Spinal cord (tissue), 10 donors: ENCODE results near the gene RAB3B. TPM values are rescaled to one million over a fixed set of nuclear protein-coding genes. Genes with fewer than 3 reads are reported as not detected.

Experiments
- DNase-seq, 6 donors: peaks; one replicate each; pipeline versions ENCODE4 v3.0.0 to v3.0.0-alpha.2; 2013 to 2015; ENCODE audit warnings: low spot score in 6 of 6, low read depth in 4 of 6
- H3K27ac ChIP-seq: one replicate; pipeline ENCODE4 v1.5.1; 2013; ENCODE audit warnings: low read depth, low read length, control low read depth
- H3K27me3 ChIP-seq: one replicate; pipeline ENCODE4 v1.6.1; 2013; ENCODE audit warnings: low read length; ENCODE audit not compliant: control insufficient read depth, insufficient read depth
- H3K36me3 ChIP-seq: one replicate; pipeline ENCODE4 v1.6.1; 2013; ENCODE audit warnings: low read length; ENCODE audit not compliant: control insufficient read depth, insufficient read depth
- H3K4me1 ChIP-seq: one replicate; pipeline ENCODE4 v1.6.1; 2013; ENCODE audit warnings: low read length; ENCODE audit not compliant: control insufficient read depth, insufficient read depth
- H3K4me3 ChIP-seq: one replicate; pipeline ENCODE4 v1.5.1; 2013; ENCODE audit warnings: low read depth, low read length, control low read depth
- H3K9me3 ChIP-seq: one replicate; pipeline ENCODE4 v1.6.1; 2013; ENCODE audit warnings: low read length; ENCODE audit not compliant: control insufficient read depth, insufficient read depth
- WGBS: methylation state at CpG from one replicate; pipeline ENCODE4 v1.1.5; 2013; ENCODE audit warnings: missing lambda C conversion rate; ENCODE audit not compliant: insufficient coverage; 5-methylcytosine and 5-hydroxymethylcytosine counted together
- polyA plus RNA-seq, 2 donors: library from polyadenylated mRNA; unstranded; fragments of 120-200 nt; gene quantifications; one replicate each; pipeline ENCODE4 v1.2.1, GENCODE V29; 2013; ENCODE audit not compliant: insufficient read length in 2 of 2
- total RNA-seq, 2 donors: library from RNA; depleted of rRNA in 1 of 2; stranded (reverse); fragments of 120-200 nt in 1 of 2; fragments of >200 nt in 1 of 2; gene quantifications; one replicate each; pipeline versions ENCODE4 v1.2.3 to v1.2.4, GENCODE V29; 2013 to 2014
- donor health status: healthy.

RAB3B gene
- total and polyA plus RNA-seq, 4 donors: 9.5 to 38.8 (median 34.0) TPM

GRCh38 chr1:51949014-51949702 lies 41.3 kb downstream of the RAB3B start:
- H3K27me3 ChIP-seq: no peaks in the 10 kb centered on the region
- 95% methylated on average over 8 of the region's 9 CpGs for WGBS
- no peak overlapping the region for H3K4me3 ChIP-seq
- no peaks in the 10 kb centered on the region for H3K36me3 ChIP-seq
- no peak for DNase-seq
- no peak overlapping the region for H3K27ac ChIP-seq
- H3K4me1 ChIP-seq: no peaks in the 10 kb centered on the region
- peaks cover 4% of the 10 kb centered on the region for H3K9me3 ChIP-seq

- no peak for DNase-seq
- no peaks in the 10 kb centered on the region for H3K36me3 ChIP-seq
- no peak overlapping the region for H3K4me3 ChIP-seq
- 60% methylated on average over 1 of the region's 2 CpGs for WGBS
- peaks cover 4% of the 10 kb centered on the region for H3K9me3 ChIP-seq
- no peaks in the 10 kb centered on the region for H3K27me3 ChIP-seq
- no peak overlapping the region for H3K27ac ChIP-seq
- no peaks in the 10 kb centered on the region for H3K4me1 ChIP-seq
These were observed 42.0 kb downstream of the RAB3B start for GRCh38 chr1:51948491-51948915.

GRCh38 chr1:51946300-51946699 lies 44.2 kb downstream of the RAB3B start:
- no peaks in the 10 kb centered on the region for H3K27me3 ChIP-seq
- H3K9me3 ChIP-seq: peaks cover 6% of the 10 kb centered on the region
- no peaks in the 10 kb centered on the region for H3K36me3 ChIP-seq
- H3K4me3 ChIP-seq: no peak overlapping the region
- 60% methylated on average over 1 of the region's 1 CpG for WGBS
- no peak for DNase-seq
- H3K4me1 ChIP-seq: no peaks in the 10 kb centered on the region
- H3K27ac ChIP-seq: no peak overlapping the region

- no peak overlapping the region for H3K4me3 ChIP-seq
- H3K4me1 ChIP-seq: no peaks in the 10 kb centered on the region
- H3K27me3 ChIP-seq: no peaks in the 10 kb centered on the region
- H3K27ac ChIP-seq: no peak overlapping the region
- DNase-seq: no peak
- peaks cover 6% of the 10 kb centered on the region for H3K9me3 ChIP-seq
- H3K36me3 ChIP-seq: no peaks in the 10 kb centered on the region
These were observed 44.9 kb downstream of the RAB3B start for GRCh38 chr1:51945591-51945990.

- Histone ChIP-seq H3K4me1 (no peaks in the 10 kb centered on the region), H3K27ac (no peak overlapping the region), H3K36me3 (no peaks in the 10 kb centered on the region), H3K27me3 (no peaks in the 10 kb centered on the region), H3K4me3 (no peak overlapping the region), H3K9me3 (peaks cover 2% of the 10 kb centered on the region)
- no CpG with 5 or more reads among the region's 2 CpGs for WGBS
- DNase-seq: no peak
These were observed 48.2 kb downstream of the RAB3B start for GRCh38 chr1:51942281-51942680.

GRCh38 chr1:51941528-51941927 lies 49.0 kb downstream of the RAB3B start:
- Histone ChIP-seq H3K36me3 (no peaks in the 10 kb centered on the region), H3K4me1 (no peaks in the 10 kb centered on the region), H3K9me3 (peaks cover 2% of the 10 kb centered on the region), H3K27ac (no peak overlapping the region), H3K4me3 (no peak overlapping the region), H3K27me3 (no peaks in the 10 kb centered on the region)
- no peak for DNase-seq

GRCh38 chr1:51937112-51937511 lies 53.4 kb downstream of the RAB3B start:
- H3K4me3 ChIP-seq: no peak overlapping the region
- H3K36me3 ChIP-seq: peaks cover 4% of the 10 kb centered on the region
- H3K4me1 ChIP-seq: no peaks in the 10 kb centered on the region
- no peaks in the 10 kb centered on the region for H3K27me3 ChIP-seq
- no peak overlapping the region for H3K27ac ChIP-seq
- WGBS: 75% methylated on average over 2 of the region's 4 CpGs
- H3K9me3 ChIP-seq: peaks cover 2% of the 10 kb centered on the region
- no peak for DNase-seq

- WGBS: 82% methylated on average over 3 of the region's 4 CpGs
- Histone ChIP-seq H3K4me1 (no peaks in the 10 kb centered on the region), H3K36me3 (peaks cover 4% of the 10 kb centered on the region), H3K9me3 (peaks cover 2% of the 10 kb centered on the region), H3K4me3 (no peak overlapping the region), H3K27ac (no peak overlapping the region), H3K27me3 (no peaks in the 10 kb centered on the region)
- no peak for DNase-seq
These were observed 54.0 kb downstream of the RAB3B start for GRCh38 chr1:51936531-51936930.

GRCh38 chr1:51933344-51933743 lies 57.2 kb downstream of the RAB3B start:
- no CpG with 5 or more reads among the region's 1 CpG for WGBS
- Histone ChIP-seq H3K27me3 (peaks cover 4% of the 10 kb centered on the region), H3K9me3 (no peaks in the 10 kb centered on the region), H3K4me3 (no peak overlapping the region), H3K4me1 (no peaks in the 10 kb centered on the region), H3K36me3 (peaks cover 4% of the 10 kb centered on the region), H3K27ac (no peak overlapping the region)
- no peak for DNase-seq

- Histone ChIP-seq H3K27ac (no peak overlapping the region), H3K4me3 (no peak overlapping the region), H3K4me1 (no peaks in the 10 kb centered on the region), H3K27me3 (peaks cover 6% of the 10 kb centered on the region), H3K36me3 (no peaks in the 10 kb centered on the region), H3K9me3 (no peaks in the 10 kb centered on the region)
- DNase-seq: no peak
These were observed 60.2 kb downstream of the RAB3B start for GRCh38 chr1:51930329-51930728.
